ENCODE data around the gene SLC24A4.

Gene SLC24A4

GRCh38 chr14:92475451-92476187 lies 152.7 kb downstream of the SLC24A4 start:
- DNase-seq (ENCODE audit: low read depth in 3 of 3): no peak

- no peak for DNase-seq (ENCODE audit: low read depth in 3 of 3)
Measured at GRCh38 chr14:92480856-92481255, 157.9 kb downstream of the SLC24A4 start.

GRCh38 chr14:92481386-92481785 lies 158.4 kb downstream of the SLC24A4 start:
- DNase-seq (ENCODE audit: low read depth in 3 of 3): no peak

- no peak for DNase-seq (ENCODE audit: low read depth in 3 of 3)
Measured at GRCh38 chr14:92481811-92482555, 159.0 kb downstream of the SLC24A4 start.

- no peak for DNase-seq (ENCODE audit: low read depth in 3 of 3)
Measured at GRCh38 chr14:92482621-92483319, 159.8 kb downstream of the SLC24A4 start.

GRCh38 chr14:92484132-92484823 lies 161.3 kb downstream of the SLC24A4 start:
- no peak for DNase-seq (ENCODE audit: low read depth in 3 of 3)

GRCh38 chr14:92486881-92487280 lies 163.9 kb downstream of the SLC24A4 start:
- no peak for DNase-seq (ENCODE audit: low read depth in 3 of 3)

- no peak for DNase-seq (ENCODE audit: low read depth in 3 of 3)
Measured at GRCh38 chr14:92487513-92488133, 164.7 kb downstream of the SLC24A4 start.

- DNase-seq (ENCODE audit: low read depth in 3 of 3): no peak
Measured at GRCh38 chr14:92489394-92490238, 166.7 kb downstream of the SLC24A4 start.

GRCh38 chr14:92490239-92490959 lies 167.4 kb downstream of the SLC24A4 start:
- no peak for DNase-seq (ENCODE audit: low read depth in 3 of 3)

GRCh38 chr14:92491782-92492181 lies 168.8 kb downstream of the SLC24A4 start:
- no peak for DNase-seq (ENCODE audit: low read depth in 3 of 3)

- DNase-seq (ENCODE audit: low read depth in 3 of 3): no peak
Measured at GRCh38 chr14:92492258-92492657, 169.3 kb downstream of the SLC24A4 start.

GRCh38 chr14:92493024-92493423 lies 170.1 kb downstream of the SLC24A4 start:
- no peak for DNase-seq (ENCODE audit: low read depth in 3 of 3)

GRCh38 chr14:92493492-92493891 lies 170.5 kb downstream of the SLC24A4 start:
- no peak for DNase-seq (ENCODE audit: low read depth in 3 of 3)

- no peak for DNase-seq (ENCODE audit: low read depth in 3 of 3)
Measured at GRCh38 chr14:92494512-92494911, 171.5 kb downstream of the SLC24A4 start.

- DNase-seq (ENCODE audit: low read depth in 3 of 3): no peak
Measured at GRCh38 chr14:92495027-92495426, 172.1 kb downstream of the SLC24A4 start.

GRCh38 chr14:92496191-92496857 lies 173.4 kb downstream of the SLC24A4 start:
- DNase-seq (ENCODE audit: low read depth in 3 of 3): no peak

GRCh38 chr14:92497391-92497790 lies 174.4 kb downstream of the SLC24A4 start:
- DNase-seq (ENCODE audit: low read depth in 3 of 3): no peak

GRCh38 chr14:92499234-92499633 lies 176.3 kb downstream of the SLC24A4 start:
- DNase-seq (ENCODE audit: low read depth in 3 of 3): no peak

Measured in stimulated activated CD4-positive, alpha-beta T cell treated with anti-CD3 and anti-CD28 coated beads, TNF-alpha, amount 100 ng/mL, for 4 hours (primary cell).